Activated naive CD4-positive, alpha-beta T cell treated with anti-CD3 and anti-CD28 coated beads, Interleukin-2, amount 50 U/mL, for 16 hours (primary cell): ENCODE results near the gene HIC2.
"Not testable (repeated sequence)": the region's sequence is repeated elsewhere in the genome, so short reads cannot be mapped to it uniquely, and the experiment has no call there.

ENCODE experiments used
- DNase-seq: peaks from one replicate; pipeline ENCODE4 v3.0.0-alpha.2; 2020

Gene HIC2

DNA sequence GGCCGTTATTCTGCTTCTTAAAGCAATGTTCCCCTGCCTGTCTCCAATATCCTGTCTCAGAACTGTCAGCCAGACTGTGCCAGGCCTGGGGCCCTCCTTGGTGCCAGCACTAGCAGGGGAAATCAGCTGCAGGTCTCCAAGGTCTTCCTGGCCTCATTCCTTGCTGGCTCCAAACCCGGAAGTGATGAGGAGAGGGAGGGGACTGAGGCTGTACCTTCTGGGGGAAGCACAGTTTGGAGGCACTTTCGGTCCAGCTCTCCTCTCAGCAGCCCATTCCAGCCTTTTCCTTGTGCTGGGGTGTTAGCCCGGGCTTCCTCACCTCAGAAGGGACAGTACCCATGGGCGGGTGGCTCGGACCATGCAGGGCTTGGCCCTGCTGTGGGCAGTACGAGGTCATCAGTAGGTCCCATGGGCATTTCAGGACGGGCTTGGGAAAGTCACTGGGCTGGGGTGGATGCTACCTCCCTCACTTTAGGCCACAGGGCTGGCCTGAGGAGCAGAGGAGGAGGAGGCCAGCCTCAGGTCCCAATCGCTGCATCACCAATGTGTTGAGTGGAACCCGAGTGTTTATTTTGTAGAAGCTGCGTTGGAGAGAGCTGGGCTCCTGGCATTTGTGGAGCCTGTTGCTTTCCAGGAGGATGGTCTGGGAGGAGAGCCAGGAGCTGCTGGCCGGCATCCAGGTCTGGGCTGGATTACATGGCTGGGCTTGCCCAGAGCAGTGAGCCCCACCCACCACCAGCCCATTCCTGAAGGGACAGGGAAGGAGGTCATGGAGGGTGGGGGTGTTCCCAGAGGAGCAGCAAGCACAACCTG, 19.0 kb downstream of the HIC2 start:
- peak; percentile 4 for DNase-seq

DNA sequence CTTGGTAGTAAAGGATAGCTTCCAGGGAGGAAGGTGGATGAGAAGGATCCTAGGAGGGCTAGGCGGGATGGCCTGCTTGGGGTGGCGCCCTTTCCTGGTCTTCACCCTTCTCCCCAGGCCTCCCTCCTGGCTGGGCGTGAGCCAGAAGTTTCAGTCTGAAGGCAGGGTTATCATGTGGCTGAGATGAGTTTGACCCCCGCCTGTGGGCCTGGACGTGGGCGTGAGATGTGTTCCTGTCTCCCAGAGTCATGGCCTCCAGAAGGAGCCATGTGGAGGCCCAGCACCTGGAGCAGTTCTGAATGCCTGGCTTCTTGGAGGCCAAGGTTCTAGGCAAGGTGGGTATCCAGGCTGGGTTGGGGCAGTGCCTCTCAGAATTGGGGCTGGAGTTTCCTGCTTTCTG, 20.8 kb downstream of the HIC2 start:
- not testable (repeated sequence) for DNase-seq

GRCh38 chr22:21440018-21440636, 23.0 kb downstream of the HIC2 start:
- DNase-seq, result not testable (repeated sequence)

GRCh38 chr22:21440676-21441075, 23.5 kb downstream of the HIC2 start:
- not testable (repeated sequence) for DNase-seq

DNA sequence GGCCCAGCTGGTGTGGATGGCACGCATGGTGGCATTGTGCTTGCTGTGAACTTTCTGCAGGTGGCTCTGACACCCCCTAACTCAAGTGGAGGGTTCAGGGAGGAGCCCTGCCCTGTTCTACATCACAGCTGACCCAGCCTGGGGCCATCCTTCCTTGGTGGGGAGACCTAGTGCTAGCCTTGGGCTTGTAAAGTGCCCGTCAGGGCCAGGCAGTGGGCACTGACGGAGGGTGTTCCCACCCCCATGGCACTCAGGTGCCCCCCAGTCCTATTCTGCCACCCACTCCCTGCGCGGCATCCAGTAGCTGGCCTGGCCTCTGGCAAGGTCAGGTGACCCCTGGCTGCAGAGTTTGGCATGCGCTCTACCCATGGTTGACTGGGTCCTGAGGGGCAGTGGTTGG, 24.0 kb downstream of the HIC2 start:
- peak; percentile 3 for DNase-seq

DNA sequence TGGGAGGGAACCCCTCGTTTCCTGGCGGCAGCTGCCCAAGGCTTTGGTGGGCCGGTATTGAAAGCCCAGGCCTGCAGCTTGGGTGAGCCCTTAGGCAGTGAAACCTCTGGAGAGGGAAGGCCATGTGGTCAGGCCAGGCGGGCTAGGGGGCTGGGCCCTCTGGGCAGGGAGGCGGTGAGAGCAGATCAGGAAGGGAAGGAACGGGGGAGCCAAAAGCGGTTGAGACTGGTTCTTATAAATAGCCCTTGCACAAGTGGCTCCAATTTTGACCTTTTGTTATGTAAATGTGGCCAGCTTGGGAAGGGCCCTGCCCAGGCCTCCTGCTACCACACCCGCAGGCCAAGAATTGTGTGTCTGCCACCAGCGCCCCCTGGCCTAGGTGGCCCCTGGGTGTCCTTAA, 25.0 kb downstream of the HIC2 start:
- not testable (repeated sequence) for DNase-seq

DNA sequence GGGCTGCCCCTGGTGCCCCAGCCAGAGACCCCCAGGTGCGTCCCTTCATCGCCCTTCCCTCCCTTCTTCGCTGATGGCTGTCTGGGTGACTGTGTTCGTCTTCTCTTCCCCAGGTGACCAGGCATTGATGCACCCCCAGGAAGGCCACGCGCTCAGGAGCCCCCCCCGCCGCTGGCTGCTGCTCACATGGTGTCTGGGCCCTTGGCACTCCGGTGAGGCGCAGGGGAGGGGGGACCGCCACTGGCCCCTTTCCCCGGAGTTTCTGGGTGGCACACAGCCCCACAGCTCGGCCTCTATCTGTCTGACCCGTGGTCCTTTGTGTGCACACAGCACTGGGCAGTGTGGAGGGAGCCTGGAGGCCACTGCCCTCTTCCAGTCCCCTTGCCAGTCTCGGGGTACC, 25.5 kb downstream of the HIC2 start:
- peak; percentile 9 for DNase-seq

DNA sequence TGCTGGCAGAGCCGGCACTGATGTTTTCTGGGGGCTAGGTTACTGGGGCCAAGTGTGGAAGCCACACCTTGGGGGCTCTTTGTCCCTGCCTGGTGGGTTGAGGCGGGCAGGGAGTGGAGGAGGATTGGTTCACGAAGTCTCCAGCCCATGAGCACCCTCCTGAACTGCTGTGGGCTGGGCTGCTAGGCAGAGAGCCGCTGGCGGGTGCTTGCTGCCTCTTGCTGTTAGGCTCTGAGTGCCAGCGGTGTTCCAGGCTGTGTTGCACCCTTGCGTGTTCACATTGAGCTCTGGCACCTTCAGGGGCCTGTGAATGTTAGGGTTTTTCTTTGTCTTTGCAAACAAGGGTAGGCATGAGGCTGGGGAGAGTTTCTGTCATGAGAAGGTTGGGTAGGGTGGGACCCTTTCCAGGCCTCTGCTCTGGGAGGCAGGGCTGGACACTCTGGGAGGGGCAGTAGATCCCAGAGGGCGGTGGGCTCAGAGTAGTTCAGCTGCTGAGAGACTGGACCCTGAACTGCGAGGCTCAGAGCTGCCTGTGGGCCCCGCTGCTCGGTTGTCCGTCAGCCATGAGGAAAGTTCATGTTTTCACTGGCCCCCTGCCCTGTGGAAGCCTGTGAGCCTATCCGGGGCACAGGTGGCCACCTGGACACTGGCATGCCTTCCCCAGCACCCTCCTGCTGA, 26.0 kb downstream of the HIC2 start:
- DNase-seq, result peak; percentile 10

GRCh38 chr22:21443735-21444421, 26.7 kb downstream of the HIC2 start:
- DNase-seq, result peak; percentile 8

DNA sequence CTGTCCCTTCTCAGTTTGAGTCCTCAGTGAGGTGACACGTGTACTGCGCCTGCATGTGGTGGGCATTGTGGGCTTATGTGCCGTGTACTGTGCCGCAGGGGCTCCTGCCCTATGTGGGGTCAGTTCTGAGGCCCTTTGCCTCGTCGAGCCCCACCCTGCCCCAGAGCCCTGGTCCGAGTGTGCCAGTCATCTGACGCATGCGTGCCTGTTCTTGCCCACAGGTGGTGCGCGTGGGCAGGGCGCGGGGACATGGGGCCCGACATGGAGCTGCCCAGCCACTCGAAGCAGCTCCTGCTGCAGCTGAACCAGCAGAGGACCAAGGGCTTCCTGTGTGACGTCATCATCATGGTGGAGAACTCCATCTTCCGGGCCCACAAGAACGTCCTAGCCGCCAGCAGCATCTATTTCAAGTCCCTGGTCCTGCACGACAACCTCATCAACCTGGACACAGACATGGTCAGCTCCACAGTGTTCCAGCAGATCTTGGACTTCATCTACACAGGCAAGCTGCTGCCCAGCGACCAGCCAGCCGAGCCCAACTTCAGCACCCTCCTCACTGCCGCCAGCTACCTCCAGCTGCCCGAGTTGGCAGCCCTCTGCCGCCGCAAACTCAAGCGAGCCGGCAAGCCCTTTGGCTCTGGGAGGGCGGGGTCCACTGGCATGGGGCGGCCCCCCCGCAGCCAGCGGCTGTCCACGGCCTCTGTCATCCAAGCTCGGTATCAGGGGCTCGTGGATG, 27.7 kb downstream of the HIC2 start:
- DNase-seq, result peak; percentile 5

- DNase-seq, result peak; percentile 5
Measured at GRCh38 chr22:21445437-21446127, 28.4 kb downstream of the HIC2 start.

- peak; percentile 9 for DNase-seq
Measured at GRCh38 chr22:21446128-21446826, 29.1 kb downstream of the HIC2 start.

DNA sequence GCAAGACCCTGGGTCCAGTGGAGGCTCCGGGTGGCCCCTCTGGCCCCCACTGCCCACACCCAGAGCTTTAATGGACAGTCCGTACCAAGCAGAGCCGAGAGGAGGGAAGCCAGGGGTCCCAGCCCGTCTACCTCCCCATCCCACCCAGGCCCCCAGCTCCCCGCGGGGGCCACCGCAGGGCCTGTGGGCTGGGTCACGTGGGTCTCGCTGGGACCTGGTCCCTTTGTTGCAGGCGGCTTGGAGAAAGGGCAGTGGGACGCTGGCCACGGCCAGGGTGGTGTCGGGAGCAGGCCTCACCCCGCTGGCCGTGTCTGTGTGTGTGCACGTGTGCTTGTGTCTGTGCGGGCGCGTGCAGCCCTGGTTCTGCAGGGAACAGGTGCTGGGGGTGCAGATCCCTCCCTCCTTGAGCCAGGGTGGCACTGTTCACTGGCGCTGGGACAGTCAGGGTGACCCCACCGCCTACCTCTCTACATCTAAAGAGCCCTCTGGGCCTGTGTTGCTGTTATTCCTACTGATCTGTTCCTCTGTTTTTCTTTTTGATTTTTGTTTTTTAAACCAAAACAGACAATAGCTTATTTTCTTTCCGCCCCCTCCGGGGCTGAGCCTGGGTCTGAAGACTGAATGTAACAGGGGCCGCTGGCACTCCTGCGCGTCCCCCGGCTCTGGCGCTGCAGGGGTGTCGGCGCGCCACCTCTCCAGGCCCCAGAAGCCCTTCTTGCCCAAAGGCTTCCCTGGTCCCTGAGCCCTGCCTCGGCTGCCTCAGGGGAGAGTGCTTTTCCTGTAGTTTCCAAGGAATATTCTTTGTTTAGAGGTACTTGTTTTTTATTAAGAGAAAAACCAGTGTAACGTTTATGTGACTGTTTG, 29.9 kb downstream of the HIC2 start:
- DNase-seq, result peak; percentile 6

GRCh38 chr22:21447694-21448402, 30.7 kb downstream of the HIC2 start:
- peak; percentile 11 for DNase-seq

DNA sequence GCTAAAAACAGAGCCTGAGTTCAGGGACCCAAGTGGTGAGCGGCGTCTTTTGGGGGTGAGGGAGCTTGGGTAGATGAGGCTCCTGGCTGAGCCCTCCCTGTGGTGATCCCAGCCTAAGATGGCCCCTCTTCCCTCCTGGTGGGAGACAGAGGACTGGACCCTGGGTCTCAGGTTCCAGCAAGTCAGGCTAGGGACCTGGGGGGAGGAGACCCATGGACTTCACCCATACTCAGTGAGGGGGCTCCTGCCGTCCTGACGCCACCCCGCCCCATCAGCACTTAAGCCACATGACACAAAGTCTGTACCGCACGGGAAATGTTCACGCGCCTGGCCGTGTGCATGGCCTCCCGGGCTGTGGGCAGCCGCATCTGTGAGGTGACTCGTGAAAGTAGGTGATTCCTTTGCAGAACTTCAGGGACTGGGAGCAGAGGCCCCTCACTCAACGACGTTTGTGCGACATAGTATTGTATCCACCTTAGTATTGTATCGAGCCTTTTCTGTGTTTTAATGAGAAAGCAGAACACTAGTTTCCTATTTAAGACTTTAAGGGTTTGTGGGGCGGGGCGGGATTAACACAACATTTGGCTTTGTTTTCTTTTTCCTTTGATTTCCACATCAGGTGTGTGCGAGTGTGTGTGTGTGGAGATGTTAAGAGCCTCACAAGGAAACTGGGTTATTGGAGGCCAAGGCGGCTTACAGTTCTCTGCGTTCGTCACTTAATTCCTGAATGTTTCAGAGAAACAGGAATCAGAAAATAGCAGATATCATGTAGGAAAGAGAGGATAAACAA, 31.7 kb downstream of the HIC2 start:
- DNase-seq, result peak; percentile 8

GRCh38 chr22:21449531-21450319, 32.6 kb downstream of the HIC2 start:
- DNase-seq, result peak; percentile 5

GRCh38 chr22:21450320-21450831, 33.2 kb downstream of the HIC2 start:
- peak; percentile 4 for DNase-seq
